HG03064 (cell line): ENCODE data around the gene PRMT9.

Source experiments
- ATAC-seq: cut with Tn5 transposase; IDR thresholded peaks from one replicate; pipeline ENCODE4 v1.9.1; 2021; ENCODE audit warnings: low read depth; ENCODE audit not compliant: unreplicated experiment

PRMT9 gene

GRCh38 chr4:147625733-147626132 is 58.2 kb downstream of the PRMT9 start:
- no peak for ATAC-seq

DNA sequence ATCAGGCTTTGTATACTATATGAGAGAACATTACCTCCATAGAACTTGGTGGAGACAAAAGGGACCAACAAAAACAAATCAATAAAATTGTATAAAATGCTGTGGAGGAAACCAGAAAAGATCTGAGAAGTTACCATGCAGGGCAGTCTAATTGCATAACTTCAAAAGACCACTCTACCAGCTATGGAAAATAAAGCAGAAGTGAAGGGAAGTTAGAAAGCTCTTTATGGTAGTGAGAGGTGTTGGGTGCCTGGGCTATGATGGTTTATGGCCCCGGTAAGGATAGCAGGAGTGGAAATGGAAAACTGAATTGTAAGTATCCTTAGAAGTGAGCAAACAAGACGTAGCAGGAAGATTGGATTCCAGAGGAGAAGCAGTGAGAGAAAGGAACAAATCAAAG is 63.6 kb downstream of the PRMT9 start:
- ATAC-seq, result no peak

GRCh38 chr4:147617841-147618691 is 65.9 kb downstream of the PRMT9 start:
- peak; percentile 11 for ATAC-seq

DNA sequence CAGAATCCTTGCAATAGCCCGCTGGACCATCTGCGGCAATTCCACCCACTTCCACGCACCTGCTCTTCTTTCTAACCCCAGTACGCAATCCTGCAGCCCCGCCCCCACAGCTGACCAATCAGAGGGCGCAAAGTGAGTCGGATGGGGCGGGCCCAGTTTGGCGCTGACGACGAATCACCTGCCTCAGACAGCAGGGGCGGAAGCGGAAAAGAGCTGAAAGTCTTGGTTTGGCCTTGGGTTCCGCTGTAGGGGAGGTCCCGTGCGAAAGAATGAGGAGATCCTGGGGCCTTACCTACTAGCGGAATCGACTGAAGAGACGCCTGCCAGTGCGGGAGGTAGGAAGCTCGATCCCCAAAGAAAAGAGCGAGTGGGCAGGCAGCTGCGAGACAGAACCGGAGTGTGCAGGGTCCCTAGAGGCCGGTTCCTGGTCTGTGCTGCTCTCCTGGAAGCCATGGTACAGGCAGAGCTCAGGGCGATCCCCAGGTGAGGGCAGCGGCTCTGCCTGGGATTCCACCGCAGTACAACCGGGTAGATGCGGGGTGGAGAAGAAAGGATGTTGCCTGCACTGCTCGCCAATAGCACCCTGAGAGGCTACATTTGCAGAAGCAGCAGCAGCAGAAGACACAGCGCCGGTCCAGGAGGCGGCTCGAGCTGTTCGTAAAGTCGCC is 66.7 kb downstream of the PRMT9 start, which contains the start of gene TMEM184C:
TMEM184C (plus strand) TSS at position 225 of the 668 bp plus-strand sequence. CDS start 560 bp downstream, outside the sequence.
- peak; percentile 99 for ATAC-seq

- peak; percentile 5 for ATAC-seq
Observed at GRCh38 chr4:147616849-147617172, 67.2 kb downstream of the PRMT9 start.

DNA sequence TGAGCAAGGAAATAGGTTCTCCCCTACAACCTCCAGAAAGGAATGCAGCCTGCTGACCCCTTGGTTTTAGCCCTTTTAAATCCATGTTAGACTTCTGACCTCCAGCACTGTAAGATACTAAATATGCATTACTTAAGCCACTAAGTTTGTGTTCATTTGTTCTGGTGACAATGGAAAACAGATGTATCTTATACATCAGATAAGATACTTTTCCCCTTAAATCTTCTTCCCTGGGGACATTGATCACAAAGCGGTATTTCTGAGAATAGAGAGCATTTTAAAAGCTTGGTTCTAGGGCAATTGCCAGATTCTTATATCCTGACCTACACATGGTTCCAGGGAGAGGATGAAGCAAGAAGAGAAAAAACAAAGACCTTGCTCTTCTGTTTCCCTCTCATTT is 73.3 kb downstream of the PRMT9 start:
- no peak for ATAC-seq

GRCh38 chr4:147607471-147607870 is 76.5 kb downstream of the PRMT9 start:
- ATAC-seq, result no peak

- no peak for ATAC-seq
Observed at GRCh38 chr4:147605499-147605898, 78.5 kb downstream of the PRMT9 start.

GRCh38 chr4:147599769-147600168 is 84.2 kb downstream of the PRMT9 start:
- ATAC-seq, result no peak

GRCh38 chr4:147599206-147599605 is 84.8 kb downstream of the PRMT9 start:
- no peak for ATAC-seq

DNA sequence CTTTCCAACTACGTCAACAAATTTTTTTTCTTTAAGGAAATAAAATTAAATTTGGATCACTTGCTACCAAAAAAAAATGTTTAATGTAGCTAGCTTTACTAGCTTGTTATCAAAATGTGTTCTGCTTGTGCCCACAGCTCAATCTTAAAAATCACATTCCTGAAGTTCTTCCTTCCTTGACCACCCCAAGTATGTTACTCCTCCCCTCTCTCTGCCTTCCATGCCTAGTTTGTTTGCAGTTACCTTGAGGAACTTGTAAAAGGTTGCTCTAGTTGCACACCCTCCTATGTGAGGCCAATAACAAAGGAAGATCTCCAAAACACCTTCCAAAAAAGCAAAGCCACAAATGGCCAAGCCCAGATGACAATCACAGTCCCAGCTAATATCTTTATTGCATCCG is 86.4 kb downstream of the PRMT9 start:
- ATAC-seq, result no peak

- no peak for ATAC-seq
Observed at GRCh38 chr4:147596981-147597380, 87.0 kb downstream of the PRMT9 start.

DNA sequence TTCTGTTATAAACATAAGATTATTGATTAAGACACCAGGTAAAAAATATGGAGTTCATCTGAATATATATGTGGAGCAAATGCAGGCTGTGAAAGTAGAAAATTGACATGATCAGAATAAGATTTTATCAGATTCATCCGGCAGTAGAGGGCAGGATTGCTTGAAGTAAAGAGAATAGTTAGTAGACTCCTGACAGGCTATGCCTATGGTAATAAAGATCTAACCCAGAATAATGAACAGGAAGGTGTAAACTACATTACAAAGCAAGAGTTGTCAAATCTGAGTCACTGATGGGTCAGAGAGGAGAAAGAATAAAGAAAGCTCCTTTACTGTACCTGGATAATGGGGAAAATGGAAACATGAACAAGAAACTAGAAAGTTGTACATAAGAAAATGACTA is 87.6 kb downstream of the PRMT9 start:
- no peak for ATAC-seq

GRCh38 chr4:147594578-147594977 is 89.4 kb downstream of the PRMT9 start:
- no peak for ATAC-seq

DNA sequence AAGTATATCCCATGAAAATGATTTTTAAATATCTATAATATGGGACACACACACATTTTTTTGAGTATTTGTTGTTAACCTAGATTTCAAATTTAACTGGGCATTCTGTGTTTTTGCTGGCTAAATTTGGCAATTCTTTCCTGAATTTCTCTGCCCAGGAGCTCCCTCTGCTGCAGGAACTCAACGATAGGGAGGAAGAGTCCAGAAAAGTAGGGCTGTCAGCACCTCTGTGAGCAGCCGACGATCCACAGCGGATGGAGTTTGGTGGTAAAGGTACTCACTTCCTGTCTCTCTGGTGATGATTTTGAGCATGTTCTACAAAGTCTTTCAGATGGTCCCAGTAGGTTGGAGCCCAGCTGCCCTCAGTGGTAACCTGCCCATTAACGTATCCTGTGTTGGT is 89.9 kb downstream of the PRMT9 start:
- ATAC-seq, result no peak

- no peak for ATAC-seq
Observed at GRCh38 chr4:147591106-147591505, 92.9 kb downstream of the PRMT9 start.

- no peak for ATAC-seq
Observed at GRCh38 chr4:147590249-147590920, 93.6 kb downstream of the PRMT9 start.

GRCh38 chr4:147589586-147589985 is 94.4 kb downstream of the PRMT9 start:
- ATAC-seq, result no peak
